Subcutaneous adipose tissue (tissue), 4 donors: ENCODE results near the gene CST9. TPM values are rescaled to one million over a fixed set of nuclear protein-coding genes. Genes with fewer than 3 reads are reported as not detected.

Source experiments
- CTCF ChIP-seq: fragments of 450-650 bp; IDR thresholded peaks from one replicate; pipeline ENCODE4 v1.5.1; 2016; ENCODE audit warnings: low read depth, mild to moderate bottlenecking, control low read depth, antibody characterized with exemption, moderate library complexity
- total RNA-seq, 4 donors: library from RNA; depleted of rRNA; stranded (reverse); fragments of >200 nt; gene quantifications; one replicate each; pipeline ENCODE4 v1.1.0, GENCODE V29; 2016

CST9 gene
- total RNA-seq: not detected

GRCh38 chr20:23605867-23606651, at the start of gene CST9:
Gene CST9, minus strand, starts transcription at chr20:23605917. Its CDS starts 53 bp downstream, at chr20:23605864.
- no peak for TF ChIP-seq CTCF

- TF ChIP-seq CTCF: no peak
Measured at GRCh38 chr20:23654717-23655116, 49.0 kb upstream of the CST9 start.

- TF ChIP-seq CTCF: no peak
Measured at GRCh38 chr20:23654000-23654399, 48.3 kb upstream of the CST9 start.

GRCh38 chr20:23653400-23653938, 47.8 kb upstream of the CST9 start:
- no peak for TF ChIP-seq CTCF

- no peak for TF ChIP-seq CTCF
Measured at GRCh38 chr20:23652926-23653325, 47.2 kb upstream of the CST9 start.

- no peak for TF ChIP-seq CTCF
Measured at GRCh38 chr20:23652371-23652770, 46.7 kb upstream of the CST9 start.

- TF ChIP-seq CTCF: no peak
Measured at GRCh38 chr20:23651117-23651516, 45.4 kb upstream of the CST9 start.
